NCI-H748 treated with DMSO at 0.1 percent for 48 hours (cell line): ENCODE measurements around the gene PRTFDC1.
"Not testable (repeated sequence)": the region's sequence is repeated elsewhere in the genome, so short reads cannot be mapped to it uniquely, and the experiment has no call there.

Source experiments
- DNase-seq: peaks from one replicate; lab custom pipeline; 2025; lab: John Stamatoyannopoulos, UW

Gene PRTFDC1

GRCh38 chr10:24952143-24952706 lies at the start of gene PRTFDC1:
TSS of gene PRTFDC1 (minus strand) at chr10:24952606. CDS start at chr10:24952575, 31 bp downstream.
- DNase-seq: peak; percentile 5

DNA sequence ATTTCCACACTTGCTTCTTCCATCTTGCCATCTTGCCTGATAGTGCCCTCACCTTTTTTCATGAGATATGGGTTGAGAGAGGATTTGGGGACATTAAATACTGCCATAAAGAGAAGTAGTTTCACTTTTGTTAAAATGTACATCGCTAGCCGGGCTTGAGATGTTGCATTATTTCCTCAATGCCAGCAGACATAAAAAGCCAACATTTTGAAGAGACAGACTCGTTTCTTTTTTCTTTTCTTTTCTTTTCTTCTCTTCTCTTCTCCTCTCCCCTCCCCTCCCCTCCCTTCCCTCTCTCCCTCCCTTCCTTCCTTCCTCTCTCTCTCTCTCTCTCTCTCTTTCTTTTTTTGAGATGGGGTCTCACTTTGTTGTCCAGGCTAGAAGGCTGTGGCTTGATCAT lies 45.6 kb upstream of the PRTFDC1 start:
- no peak for DNase-seq

- DNase-seq: no peak
Observed at GRCh38 chr10:24995072-24995471, 42.7 kb upstream of the PRTFDC1 start.

GRCh38 chr10:24993237-24993958 lies 41.0 kb upstream of the PRTFDC1 start:
- no peak for DNase-seq

DNA sequence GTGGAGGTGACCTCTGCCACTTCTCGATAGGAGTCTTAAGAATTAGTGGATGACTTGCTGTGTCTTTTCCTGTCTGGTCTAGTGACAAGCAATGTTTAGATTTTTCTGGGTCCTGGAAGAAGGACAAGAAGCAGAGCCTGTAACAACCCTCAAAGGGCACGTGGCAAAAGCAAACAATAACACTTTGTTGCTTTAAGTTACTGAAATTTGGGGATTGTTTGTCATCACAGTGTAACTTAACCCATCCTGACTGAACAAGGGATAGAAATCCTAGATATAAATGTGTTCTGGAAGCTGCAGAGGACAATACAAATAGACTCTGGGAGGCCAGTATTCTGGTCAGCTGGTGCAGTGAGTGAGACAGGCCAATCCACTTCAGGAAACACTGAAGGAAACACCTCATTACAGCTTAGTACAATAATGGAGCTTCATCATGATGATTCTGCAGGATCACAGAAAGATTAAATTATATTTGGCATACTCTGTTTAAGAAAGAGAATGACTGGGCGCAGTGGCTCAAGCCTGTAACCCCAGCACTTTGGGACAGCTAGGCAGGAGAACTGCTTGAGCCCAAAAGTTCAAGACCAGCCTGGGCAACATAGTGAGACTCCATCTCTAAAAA lies 40.2 kb upstream of the PRTFDC1 start:
- no peak for DNase-seq

- DNase-seq: no peak
Observed at GRCh38 chr10:24991298-24991697, 38.9 kb upstream of the PRTFDC1 start.

DNA sequence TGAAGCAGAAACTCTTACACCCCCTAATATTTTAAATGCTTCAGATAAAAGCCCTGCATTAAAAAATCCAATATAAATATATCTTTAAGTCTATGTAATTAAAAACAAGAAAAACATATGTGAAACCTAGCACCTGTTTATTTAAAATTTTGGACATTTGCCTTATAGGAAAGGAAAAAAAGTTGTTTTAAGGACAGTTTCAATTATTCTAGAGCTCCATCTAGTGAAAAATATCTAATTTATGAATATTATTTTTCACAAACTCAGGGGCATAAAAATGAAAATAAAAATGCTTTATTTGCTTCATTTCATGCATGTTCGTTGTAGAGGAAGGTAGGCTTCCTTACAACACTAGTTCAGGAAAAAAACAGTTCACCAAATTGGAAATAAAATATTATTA lies 37.5 kb upstream of the PRTFDC1 start:
- DNase-seq: no peak

GRCh38 chr10:24988831-24989640 lies 36.6 kb upstream of the PRTFDC1 start:
- no peak for DNase-seq

DNA sequence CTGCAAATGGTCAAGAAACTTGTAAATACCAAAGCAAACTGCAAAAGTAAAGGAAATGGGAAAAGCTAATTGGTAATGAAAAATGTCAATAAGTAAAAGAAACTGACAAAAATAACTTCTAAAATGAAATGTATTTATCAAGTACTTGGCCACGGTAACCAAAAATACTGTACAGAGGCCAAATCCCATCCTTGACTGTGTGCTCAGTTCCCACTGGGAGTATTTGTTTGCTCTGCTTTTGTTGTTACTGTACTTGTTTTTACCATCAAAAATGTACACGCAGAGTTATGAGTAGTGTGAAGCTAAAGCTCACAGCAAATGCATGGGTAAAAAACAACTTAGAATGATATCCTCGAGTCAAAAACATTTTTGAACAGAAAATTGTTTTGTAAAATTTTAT lies 32.5 kb upstream of the PRTFDC1 start:
- no peak for DNase-seq

DNA sequence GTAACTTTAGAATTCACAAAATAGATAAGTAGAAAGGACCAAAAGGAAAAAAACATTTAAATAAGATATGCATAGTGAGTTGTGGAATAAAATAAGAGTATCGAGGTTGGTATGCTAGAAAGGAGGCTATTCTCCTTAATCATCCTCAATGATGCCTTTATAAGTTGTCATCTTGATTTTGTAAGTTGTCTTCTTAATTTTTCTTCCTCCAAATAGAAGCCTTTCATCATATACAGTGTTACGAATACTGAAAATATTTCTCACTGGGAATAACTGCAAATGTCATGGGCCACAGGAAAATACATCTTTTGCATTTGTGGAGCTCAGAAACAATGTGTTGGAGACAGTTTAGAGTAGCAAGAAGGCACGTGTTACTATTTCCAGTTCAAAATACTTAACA lies 31.5 kb upstream of the PRTFDC1 start:
- DNase-seq: no peak

DNA sequence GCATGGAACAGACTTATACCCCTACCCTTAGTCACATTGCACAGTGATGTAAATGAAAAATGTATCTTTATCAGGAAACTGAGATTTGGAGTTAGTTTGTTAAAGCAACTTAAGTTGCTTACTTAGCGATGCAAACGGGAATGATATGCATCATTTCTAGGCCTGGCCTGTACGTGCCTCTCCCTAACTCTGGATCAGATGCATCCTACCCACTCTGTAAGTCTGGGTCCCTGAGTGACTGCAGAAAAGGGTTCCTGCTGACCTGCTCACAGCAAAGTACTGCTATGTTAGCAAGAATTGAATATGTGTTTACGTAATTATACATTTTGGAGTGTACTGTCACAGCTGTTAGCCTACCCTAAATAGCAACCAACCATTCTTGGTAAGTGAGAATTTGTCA lies 30.7 kb upstream of the PRTFDC1 start:
- DNase-seq: no peak

DNA sequence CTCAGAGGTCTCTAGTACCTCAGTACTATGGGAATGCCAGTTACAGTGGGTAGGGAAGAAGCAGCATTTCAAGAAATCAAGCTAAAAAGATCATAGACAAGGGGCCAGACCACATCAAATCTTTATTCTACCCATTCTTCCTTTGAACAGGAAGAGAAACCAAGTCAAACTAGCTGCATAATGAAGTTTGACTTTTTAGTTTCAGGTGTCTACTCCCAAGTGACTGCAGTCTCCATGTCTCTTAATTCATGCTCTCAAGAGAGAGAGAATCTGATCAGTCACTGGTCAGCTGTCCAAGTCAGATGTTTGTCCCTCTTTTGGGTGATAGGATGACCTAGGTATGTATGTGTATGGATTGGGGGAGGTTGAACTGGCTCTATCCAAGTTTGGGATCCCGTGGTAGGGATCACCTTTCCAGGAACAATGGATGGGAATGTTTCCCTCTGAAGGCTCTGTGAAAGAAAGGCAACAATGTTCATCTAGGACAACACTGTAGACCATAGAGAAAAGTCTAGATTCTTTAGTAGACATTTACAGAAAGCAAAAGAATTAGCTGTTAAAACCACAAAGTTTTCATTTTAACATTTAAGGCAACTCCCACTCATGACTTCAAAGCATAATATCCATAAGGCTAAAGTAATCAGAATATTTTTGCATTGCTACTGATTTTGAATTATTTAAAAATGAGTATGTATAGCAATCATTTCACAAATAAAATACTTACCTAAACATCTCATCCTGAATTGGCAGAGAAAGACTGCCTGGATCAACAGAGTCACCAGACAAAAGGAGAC lies 30.1 kb upstream of the PRTFDC1 start:
- no peak for DNase-seq

DNA sequence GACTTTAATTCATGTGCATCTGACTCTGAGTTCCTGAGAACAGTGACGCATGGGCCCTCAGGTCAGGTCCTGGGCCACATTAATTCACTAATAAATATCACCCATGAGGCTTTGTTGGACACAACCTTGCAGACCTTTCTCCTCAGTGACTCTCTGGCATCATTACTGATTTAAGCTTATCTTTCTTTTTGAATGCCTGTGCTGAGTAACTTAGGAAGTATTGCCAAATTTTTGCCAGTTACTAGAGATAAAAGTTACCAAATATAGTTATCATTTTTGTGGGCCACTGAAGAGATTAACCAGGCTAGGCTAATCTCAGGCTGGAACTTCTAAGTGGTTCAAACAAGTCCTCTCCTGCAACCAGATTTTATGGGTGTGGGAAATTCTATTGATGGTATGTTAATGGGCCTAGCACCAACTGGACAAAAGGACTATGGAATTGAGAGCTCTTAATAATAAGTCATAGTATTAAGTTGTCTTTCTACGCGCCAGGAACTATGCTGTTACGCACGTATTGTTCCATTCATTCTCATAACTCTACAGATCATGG lies 28.8 kb upstream of the PRTFDC1 start:
- no peak for DNase-seq

DNA sequence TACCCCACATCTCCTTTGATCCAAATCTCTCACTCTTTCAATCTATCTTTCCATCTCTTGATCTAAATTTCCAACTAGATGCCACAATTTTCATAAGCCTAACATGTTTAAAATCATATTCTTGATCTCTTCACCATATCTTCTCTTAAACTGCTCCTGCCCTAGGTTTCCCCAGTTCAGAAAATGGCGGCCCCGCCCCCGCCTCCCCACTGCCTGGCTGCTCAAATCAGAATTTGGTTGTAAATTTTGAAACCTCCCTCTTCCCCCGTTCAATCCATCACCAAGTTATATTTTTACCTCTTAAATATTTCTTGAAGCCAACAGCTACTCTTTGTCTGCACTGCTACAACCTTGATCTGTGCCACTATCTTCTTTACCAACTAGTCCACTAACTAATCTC lies 27.3 kb upstream of the PRTFDC1 start:
- no peak for DNase-seq

- no peak for DNase-seq
Observed at GRCh38 chr10:24974976-24975375, 22.6 kb upstream of the PRTFDC1 start.

DNA sequence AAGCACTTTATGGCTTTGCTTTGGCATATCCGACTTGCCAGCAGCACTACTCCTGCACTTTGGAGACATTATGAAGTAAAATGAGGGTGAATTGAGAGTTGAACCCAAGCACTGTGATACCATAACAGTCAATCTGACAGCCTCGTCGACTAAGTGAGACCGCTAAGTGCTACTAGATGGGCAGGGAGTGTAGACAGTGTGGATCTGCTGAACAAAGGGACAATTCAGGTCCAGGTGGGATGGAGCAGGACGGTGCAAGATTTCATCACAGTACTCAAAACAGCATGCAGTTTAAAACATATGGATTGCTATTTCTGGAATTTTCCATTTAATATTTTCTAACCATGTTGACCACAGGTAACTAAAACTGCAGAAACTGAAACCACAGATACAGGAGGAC lies 20.8 kb upstream of the PRTFDC1 start:
- no peak for DNase-seq

DNA sequence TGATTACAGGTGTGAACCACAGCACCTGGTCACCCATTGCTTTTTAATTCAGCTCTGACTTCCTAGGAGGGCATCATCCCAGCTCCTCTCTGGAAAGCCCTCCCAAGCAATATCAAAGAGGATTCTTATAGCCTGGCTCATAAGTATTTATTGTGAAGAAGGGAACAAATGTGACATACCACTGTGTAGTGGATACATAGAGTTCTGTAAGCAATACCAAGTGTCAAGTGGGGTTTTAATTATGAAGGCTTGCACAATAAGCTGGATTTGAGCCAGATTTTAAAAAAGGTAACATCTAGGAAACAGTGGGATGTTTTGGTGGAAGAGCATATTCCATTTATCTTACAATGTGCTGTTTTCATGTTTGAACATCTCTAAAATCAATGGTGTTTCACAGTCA lies 19.0 kb upstream of the PRTFDC1 start:
- DNase-seq: no peak

DNA sequence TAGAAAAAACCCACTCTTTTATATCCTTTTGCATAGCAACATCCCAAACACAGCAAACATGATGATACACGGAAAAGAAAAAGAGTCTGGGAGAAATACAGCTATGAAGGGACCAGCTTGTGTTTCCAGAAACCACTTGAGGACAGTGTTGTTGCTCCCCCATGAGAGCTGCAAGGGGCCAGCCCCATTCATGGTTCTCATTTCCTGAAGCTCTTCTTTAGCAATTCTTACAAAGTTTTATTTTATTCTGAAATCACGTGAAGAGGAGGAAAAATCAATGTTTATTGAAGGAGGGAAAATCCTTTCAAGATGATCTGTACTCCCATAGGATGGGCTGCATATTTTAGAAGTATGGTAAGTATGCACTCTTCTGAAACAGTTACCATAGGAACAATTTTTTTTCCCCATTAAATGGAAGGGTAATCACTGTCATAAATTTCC lies 17.5 kb upstream of the PRTFDC1 start:
- DNase-seq: no peak

DNA sequence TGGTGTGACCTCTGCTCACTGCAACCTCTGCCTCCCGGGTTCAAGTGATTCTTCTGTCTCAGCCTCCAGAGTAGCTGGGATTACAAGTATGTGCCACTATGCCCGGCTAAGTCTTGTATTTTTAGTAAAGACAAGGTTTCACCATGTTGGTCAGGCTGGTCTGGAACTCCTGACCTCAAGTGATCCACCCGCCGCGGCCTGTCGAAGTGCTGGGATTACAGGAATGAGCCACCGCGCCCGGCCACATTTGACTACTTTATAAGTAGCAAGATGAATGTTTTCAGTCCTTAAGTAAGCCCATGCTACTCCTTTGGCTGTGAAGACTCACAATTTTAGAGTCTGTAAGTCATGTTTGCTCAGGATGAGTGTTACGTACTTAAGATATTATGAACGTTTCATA lies 16.5 kb upstream of the PRTFDC1 start:
- not testable (repeated sequence) for DNase-seq

GRCh38 chr10:24968349-24968748 lies 15.9 kb upstream of the PRTFDC1 start:
- DNase-seq: no peak

GRCh38 chr10:24966962-24967481 lies 14.6 kb upstream of the PRTFDC1 start:
- no peak for DNase-seq
